OCI-M2 (cell line): ENCODE measurements around the gene RBM45.

Source experiments
- DNase-seq: peaks from one replicate; lab custom pipeline; 2025; ENCODE audit not compliant: unreplicated experiment; lab: John Stamatoyannopoulos, UW

The RBM45 gene

GRCh38 chr2:178157574-178157973, 45.3 kb downstream of the RBM45 start:
- DNase-seq, result no peak

DNA sequence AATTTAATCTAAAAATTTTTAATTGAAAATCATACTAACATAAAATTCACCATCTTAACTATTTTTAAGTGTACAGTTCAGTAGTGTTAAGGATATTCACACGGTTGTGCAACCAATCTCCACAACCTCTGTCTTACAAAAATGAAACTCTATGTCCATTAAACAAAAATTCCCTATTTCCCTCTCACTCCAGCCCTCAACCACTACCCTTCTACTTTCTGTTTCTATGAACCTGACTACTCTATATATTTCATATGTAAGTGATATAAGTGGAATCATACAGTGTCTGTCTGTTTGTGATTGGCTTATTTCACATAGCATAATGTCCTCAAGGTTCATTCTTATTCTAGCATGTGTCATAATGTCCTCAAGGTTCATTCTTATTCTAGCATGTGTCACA, 47.7 kb downstream of the RBM45 start:
- DNase-seq, result no peak

DNA sequence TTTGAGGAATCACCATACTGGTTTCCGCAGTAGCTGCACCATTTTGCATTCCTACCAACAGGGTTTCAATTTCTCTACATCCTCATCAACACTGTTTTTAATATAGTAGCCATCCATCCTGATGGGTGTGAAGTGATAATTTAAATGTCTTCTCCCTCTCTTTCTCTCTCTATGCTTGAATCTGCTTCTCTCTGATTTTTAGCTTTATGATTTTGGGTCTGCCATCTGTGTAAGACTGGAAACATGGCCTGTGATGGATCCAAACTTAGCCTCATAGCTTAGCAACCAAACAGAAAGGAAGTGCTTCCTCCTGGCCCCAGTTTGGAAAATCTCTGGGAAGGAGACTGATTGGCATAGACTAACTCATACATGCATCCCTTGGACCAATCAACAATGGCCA, 48.4 kb downstream of the RBM45 start:
- DNase-seq, result no peak

- DNase-seq, result no peak
Measured at GRCh38 chr2:178163395-178163794, 51.2 kb downstream of the RBM45 start.

DNA sequence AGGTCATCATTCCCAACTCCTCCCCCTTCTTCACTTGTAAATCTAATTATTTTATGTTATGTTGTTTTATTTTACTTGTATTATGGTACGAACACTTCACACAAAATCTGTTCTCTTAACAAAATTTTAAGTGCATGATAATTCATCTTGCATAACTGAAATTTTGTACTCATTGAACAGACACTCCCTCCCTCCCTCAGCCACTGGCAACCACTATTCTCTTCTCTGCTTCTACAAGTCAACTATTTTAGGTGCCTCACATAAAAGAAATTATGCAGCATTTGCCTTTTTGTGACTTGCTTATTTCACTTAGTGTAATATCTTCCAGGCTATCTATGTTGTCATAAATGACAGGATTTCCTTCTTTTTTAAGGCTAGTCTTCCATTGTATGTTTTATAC, 51.7 kb downstream of the RBM45 start:
- no peak for DNase-seq

DNA sequence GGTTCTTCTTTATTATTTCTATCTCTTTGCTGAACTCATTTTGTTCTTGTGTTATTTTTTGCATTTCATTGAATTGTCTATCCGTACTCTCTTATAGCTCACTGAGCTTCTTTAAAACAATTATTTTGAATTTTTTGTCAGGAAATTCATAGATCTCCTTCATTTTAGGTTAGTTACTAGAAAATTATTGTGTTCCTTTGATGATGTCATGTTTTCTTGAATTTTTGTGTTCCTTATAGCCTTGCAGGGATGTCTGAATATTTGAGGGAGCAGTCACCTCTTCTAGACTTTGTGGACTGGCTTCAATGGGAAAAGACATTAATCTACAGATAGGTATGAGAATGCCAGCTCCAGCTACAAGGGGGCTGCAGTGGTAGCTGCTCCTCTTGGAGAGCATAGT, 61.4 kb downstream of the RBM45 start:
- no peak for DNase-seq

- no peak for DNase-seq
Measured at GRCh38 chr2:178177066-178177679, 64.9 kb downstream of the RBM45 start.
